Bone marrow (tissue), 2 donors: ENCODE results near the gene NKAIN2.
"Not testable (repeated sequence)": the region's sequence is repeated elsewhere in the genome, so short reads cannot be mapped to it uniquely, and the experiment has no call there.

ENCODE experiments used
- DNase-seq, 2 donors: peaks; one replicate each; lab custom pipeline; 2025; lab: John Stamatoyannopoulos, UW

Gene NKAIN2

GRCh38 chr6:123966618-123967017, 163.0 kb downstream of the NKAIN2 start:
- DNase-seq: no peak

DNA sequence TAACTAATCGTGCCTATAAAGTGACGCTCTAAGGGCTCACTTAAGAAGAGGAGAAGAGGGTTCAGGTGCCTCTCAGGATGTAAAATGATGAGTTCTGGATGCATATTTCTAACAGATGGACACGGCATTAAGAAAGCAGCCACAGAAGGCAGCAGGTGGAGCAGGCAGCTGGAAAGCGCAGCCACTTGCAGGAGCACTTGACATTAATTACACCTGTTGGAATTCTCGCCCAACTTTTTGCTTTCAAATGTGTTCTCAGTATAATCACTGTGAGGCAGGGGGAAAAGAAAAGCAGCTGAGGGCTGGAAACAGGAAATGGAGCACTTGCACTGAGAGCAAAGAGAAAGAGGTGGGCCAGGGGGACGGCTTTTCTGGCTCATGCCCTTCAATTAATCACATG, 164.2 kb downstream of the NKAIN2 start:
- no peak for DNase-seq

GRCh38 chr6:123972600-123973294, 169.1 kb downstream of the NKAIN2 start:
- DNase-seq: no peak

- DNase-seq: no peak
These were observed 176.6 kb downstream of the NKAIN2 start for GRCh38 chr6:123980311-123980710.

DNA sequence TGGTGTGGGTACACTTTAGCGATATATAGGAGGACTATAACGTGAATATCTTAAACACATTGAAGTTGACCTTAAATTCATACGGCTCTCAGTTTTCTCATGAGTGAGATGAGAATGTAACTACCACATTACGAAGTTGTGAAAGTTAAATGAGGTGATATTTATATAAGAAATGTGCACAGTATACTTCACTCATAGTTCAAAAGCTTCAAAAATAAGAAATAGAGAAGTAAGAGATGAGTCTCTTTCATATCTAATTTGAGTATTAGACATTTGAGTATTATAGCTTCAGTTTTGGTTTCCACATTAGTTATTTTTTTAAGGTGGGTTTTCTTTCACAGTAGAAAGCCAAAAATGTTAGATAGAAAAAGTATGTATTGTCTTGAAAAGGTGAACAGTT, 183.3 kb downstream of the NKAIN2 start:
- no peak for DNase-seq

GRCh38 chr6:123989918-123990317, 186.3 kb downstream of the NKAIN2 start:
- DNase-seq: not testable (repeated sequence)

- DNase-seq: no peak
These were observed 186.7 kb downstream of the NKAIN2 start for GRCh38 chr6:123990376-123990775.

DNA sequence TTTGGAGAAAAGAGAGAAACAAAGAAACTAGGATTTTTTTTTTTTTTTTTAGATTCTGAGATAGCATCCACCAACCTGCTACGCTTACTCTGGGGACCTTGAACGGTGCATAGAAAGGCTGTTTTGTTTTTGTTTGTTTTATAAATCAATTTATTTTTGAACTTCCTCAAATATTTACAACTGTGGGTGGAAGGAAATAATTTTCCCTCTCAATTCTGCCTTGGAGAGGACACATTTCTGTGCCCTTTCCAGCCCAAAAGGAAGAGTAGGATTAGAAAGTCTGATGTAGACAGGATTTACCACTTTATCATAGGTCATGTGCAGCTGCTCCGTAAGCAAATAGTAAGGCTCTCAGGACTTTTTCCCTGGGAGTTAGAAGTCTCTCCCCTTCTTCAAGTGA, 190.5 kb downstream of the NKAIN2 start:
- DNase-seq: no peak

- no peak for DNase-seq
These were observed 191.4 kb downstream of the NKAIN2 start for GRCh38 chr6:123994891-123995635.

DNA sequence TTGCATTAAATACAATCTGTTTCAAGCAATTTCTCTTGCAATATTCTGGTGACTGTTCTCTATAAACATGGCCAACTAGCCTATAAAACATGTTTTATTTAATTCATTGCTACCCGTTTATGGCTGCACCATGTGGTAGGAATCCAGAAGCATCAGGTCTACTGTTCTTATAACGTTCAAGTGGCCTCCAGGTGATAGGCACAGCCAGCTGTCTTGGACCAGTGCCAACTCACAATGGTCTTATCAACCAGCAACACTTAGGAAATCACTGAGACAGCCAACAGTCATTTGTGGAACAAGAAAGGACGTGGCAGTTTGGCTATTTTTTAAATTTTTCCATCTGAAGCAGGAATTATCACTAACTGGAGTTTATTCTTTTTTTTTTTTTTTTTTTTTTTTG, 193.6 kb downstream of the NKAIN2 start:
- DNase-seq: no peak

DNA sequence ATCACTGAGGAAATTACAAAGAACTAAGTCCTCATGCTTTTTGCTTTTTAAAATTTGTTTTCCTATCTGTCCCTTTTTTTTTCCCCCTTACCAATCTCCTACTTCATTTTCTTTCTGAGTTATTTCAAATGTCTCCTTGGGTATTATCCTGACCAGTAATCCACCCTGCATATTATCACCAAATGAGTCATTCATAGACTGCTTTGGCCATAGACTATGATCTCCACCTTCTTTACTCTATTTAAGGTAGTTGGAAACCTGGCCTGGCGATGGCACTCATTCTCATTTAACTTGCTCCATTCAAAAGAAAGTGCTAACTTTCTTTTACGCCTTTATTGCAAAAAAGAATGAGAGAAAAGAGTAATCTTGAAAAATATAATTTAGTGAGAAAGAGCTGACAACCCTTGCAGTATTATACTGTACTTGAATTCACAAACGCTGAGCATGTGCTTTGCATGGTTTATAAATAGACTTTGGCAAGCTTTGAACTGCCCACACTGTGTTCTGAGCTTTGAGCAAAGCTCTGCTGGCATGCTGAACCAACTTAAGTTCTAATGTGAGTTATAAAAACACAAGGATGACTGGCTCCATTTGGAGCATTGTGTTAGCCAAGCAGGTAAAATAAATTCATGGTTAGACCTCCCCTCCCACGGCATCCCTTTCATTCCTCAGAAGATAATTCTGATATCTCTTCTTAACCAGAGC, 198.9 kb downstream of the NKAIN2 start:
- no peak for DNase-seq

DNA sequence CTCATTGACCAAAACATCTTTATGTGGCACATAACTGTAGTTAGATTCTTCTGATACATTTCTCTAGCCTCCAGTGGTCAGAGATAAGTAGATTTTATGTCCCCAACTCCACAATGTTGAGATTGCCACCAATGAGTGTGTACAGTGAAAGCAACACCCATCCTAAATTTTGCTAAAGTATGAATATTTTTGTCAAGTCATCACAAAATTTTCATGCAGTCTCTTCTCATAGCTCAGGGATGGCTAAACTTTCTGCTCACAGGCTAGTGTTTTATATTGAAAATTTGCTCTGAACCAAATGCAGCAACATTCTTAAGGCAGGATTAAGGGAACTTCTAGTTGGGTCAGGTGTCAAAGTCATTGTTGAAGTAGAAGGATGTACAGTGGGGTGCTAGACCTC, 203.6 kb downstream of the NKAIN2 start:
- no peak for DNase-seq

DNA sequence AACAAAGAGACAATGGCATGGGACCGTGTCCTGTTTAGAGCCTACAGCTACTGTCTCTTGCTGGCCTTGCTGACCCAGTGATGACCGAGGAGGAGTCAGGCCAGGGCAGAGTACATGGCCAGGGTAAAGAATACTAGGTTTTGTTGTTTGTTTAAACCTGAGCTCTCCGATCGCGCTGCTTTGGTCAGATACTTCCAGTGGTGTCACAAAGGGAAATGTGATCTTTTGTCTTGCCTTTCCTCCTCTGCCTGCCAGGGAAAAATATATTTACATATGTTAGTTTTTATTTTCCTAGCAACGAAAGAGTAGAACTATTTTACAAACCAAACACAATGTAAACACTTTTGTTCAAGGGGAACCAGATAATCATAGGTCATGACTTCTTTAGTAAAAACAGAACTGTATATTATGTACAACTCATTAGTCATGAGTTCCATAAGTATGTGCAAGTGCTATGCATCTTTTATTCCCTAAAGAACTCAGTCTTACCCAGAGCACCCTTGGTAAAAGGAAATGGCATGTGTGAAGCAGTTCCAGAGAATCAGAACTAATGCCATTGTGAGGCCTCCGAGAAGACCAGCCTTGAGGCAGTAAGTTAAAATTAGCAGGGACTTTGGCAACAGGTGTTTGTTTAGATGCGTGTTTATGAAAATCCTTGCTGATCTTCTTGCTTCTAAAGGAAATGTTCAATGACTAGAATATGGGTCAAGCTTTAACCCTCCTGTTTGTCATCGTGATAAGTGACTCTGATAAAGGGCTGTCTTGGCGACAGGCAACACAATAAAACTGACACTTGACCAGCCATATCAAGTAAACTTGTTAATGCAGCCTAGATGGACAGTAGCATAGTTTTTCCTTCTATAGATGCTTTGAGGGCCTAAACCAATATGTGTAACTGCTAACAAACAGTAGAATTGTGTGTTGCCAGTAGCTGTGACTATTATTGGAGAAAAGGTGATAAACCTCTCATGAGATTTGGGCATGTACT, 204.6 kb downstream of the NKAIN2 start:
- DNase-seq: no peak

GRCh38 chr6:124008988-124009765, 205.5 kb downstream of the NKAIN2 start:
- DNase-seq: no peak

DNA sequence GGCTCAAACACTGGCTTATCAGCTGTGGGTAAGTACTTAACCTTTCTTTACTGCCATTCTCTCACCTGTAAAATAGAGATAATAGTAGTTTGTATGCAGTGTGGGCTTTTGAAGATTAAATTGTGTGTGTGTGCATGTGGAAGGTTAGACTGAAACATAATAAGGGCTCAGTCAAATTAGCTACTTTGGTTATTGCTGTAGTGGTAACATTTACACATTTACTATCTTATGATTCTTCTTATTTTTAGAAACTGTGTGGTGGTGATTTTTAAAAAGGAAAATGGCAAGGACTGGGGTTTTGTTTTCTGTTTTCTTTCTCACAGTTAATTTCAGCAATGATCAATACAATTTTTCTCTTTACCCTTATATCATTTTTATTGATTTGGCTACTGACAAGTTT, 206.9 kb downstream of the NKAIN2 start:
- no peak for DNase-seq

DNA sequence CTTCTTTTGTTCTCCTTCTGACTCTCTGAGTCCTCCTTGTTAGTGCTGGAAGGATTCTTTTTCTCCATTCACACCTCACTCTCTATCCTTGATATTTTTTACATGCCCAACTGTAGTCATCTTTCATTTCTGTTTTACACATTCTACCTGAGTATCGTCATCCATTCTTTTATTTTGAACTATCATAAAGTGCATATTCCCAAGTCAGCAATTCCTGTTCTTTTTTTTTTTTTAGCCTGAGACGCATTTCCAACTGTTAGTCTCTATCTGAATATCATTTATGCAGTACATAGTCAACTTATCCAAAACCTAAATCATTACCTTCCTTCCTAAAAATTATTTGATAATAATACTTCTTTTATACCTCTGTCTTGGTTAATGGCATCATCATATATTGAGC, 207.5 kb downstream of the NKAIN2 start:
- DNase-seq: no peak

DNA sequence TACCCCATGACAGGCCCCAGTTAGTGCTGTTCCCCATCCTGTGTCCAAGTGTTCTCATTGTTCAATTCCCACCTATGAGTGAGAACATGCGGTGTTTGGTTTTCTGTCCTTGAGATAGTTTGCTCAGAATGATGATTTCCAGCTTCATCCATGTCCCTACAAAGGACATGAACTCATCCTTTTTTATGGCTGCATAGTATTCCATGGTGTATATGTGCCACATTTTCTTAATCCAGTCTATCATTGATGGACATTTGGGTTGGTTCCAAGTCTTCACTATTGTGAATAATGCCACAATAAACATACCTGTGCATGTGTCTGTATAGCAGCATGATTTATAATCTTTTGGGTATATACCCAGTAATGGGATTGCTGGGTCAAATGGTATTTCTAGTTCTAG, 218.4 kb downstream of the NKAIN2 start:
- not testable (repeated sequence) for DNase-seq

DNA sequence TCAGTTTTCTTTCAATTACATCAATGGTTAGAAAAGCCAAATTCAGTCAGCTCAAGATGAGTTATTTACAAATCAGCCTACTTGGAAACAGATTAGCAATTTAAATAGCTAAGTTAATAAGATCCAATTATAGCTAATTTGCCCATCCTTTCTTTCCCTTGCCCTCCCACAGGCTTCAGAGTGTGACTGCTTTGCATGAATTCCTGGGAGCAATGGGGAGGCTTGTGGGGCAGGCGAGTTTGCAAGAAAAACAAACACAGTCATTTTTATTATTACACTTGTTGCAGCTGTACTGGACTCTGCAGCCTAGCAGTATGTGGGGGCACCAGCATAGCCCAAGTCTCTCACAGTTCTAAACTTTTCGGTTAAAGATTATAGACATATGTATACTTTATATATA, 219.0 kb downstream of the NKAIN2 start:
- DNase-seq: no peak

DNA sequence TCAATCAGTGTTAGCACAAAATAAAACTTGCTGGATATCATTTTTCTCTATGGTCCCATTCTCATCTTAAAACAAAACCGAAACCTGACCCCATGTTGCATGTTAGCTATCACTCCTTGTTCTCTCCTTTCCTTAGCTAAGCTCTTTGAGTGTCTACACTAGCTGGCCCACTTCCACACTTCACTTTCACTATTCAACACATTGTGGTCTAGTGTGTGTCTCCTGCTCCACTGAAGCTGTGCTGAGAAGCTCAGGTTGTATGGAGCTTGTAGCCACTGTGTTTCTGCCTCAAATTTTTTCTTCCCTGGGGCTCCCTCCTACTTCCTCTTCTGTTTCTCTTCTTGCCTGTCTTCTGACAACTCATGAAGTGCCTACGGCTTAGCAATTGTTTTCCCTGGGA, 223.0 kb downstream of the NKAIN2 start:
- no peak for DNase-seq

DNA sequence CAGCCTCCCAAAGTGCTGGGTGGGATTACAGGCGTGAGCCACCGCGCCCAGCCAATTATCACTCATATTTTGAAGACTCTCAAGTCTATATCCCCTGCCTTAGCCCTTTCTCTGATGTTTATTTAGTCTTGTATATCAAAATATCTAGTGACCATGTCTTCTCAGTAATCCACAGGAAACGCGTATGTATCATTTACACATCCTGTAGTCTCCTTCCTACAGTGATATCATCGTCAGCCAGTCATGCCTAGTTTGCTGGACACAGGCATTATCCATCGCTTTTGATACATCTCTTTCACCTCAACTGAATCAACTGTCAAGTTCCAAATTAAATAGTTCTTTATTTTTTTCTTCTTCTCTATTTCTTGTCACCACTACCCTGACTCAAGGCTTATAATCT, 223.7 kb downstream of the NKAIN2 start:
- DNase-seq: no peak

DNA sequence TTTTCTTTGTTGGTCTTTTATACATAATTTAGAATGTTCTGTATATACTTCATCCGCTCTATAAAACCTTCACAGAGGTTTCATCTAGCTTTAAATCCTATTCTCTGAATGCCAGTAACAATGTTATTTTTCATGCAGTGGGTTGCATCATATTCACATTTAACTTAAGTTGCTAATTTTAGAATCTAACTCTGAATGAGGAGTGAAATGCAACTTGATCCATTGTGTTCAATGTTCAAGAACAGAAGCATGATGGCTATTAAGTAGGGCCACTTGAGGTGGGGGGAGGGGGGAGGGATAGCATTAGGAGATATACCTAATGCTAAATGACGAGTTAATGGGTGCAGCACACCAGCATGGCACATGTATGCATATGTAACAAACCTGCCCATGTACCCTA, 224.5 kb downstream of the NKAIN2 start:
- DNase-seq: no peak
